ENCODE data around the gene SRM.

DNA sequence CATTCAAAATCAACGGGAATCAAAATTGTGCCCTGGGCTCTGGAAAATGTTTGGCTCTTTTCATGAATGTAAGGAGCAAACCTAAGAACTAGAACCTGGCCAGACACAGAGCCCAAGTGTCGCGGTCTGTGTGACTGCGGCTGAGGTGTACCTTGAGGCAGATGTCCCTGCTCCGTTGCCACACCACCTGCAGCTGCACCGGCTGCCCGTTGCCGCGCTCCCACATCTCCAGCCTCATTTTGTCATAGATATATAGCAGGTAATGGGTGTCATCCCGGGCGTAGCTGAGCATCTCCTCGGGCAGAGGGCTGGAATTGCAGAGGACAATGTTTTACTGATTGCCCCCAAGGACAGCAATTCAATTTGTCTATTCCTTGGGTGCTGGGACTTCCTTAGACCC, 21.1 kb upstream of the SRM start:
- TF ChIP-seq, protein P1, sequence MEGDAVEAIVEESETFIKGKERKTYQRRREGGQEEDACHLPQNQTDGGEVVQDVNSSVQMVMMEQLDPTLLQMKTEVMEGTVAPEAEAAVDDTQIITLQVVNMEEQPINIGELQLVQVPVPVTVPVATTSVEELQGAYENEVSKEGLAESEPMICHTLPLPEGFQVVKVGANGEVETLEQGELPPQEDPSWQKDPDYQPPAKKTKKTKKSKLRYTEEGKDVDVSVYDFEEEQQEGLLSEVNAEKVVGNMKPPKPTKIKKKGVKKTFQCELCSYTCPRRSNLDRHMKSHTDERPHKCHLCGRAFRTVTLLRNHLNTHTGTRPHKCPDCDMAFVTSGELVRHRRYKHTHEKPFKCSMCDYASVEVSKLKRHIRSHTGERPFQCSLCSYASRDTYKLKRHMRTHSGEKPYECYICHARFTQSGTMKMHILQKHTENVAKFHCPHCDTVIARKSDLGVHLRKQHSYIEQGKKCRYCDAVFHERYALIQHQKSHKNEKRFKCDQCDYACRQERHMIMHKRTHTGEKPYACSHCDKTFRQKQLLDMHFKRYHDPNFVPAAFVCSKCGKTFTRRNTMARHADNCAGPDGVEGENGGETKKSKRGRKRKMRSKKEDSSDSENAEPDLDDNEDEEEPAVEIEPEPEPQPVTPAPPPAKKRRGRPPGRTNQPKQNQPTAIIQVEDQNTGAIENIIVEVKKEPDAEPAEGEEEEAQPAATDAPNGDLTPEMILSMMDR (IDR thresholded peaks at IDR 0.05), result no peak
- no peak for TF ChIP-seq POLR2A (IDR thresholded peaks at IDR 0.05)
